ENCODE data around the gene LACRT. TPM values are rescaled to one million over a fixed set of nuclear protein-coding genes. Genes with fewer than 3 reads are reported as not detected.

LACRT gene
- total and polyA plus RNA-seq, 9 of the 15 experiments (the other 6 are each of a cell fraction or from before 2014, with no cell fraction given) = not detected

GRCh38 chr12:54660320-54660962, 25.7 kb upstream of the LACRT start (continued):
- TF ChIP-seq AFF4 (CRISPR knock-in tag; IDR thresholded peaks at IDR 0.05) (no peak), ZNF583 (CRISPR knock-in tag; IDR thresholded peaks at IDR 0.05) (no peak), THRB (CRISPR knock-in tag; conservative IDR thresholded peaks at IDR 0.05) (no peak), HMGXB4 (CRISPR knock-in tag; IDR thresholded peaks at IDR 0.05) (no peak), WHSC1 (IDR thresholded peaks at IDR 0.05; ENCODE audit: low read length) (no peak)

Data from K562 (cell line).